CD8-positive, alpha-beta memory T cell (primary cell): ENCODE measurements around the gene NEU1. TPM values are rescaled to one million over a fixed set of nuclear protein-coding genes. Genes with fewer than 3 reads are reported as not detected.
A peak's percentile ranks its signal among the peaks of the same experiment; 100 is the strongest.
"Not testable (repeated sequence)": the region's sequence is repeated elsewhere in the genome, so short reads cannot be mapped to it uniquely, and the experiment has no call there.

Source experiments
- CTCF ChIA-PET: fragments of 350-600 bp; sonication (Branson Sonifier 250); formaldehyde crosslinking; loops from one replicate; lab custom pipeline; 2021; ENCODE audit warnings: antibody characterized with exemption; lab: Charles Lee
- POLR2A ChIA-PET: fragments of 350-600 bp; sonication (Branson Sonifier 250); formaldehyde crosslinking; loops from one replicate; lab custom pipeline; 2021; ENCODE audit warnings: antibody characterized with exemption; lab: Charles Lee
- DNase-seq, 5 donors: peaks; one replicate each; pipeline versions ENCODE4 v3.0.0 to v3.0.0-alpha.2; 2020 to 2022; ENCODE audit warnings: mixed read lengths in 1 of 5
- H3K27ac ChIP-seq: one replicate; pipeline ENCODE4 v1.7.0; 2013; ENCODE audit warnings: low read depth, mild to moderate bottlenecking, low read length, moderate library complexity
- H3K27me3 ChIP-seq: 2 replicates; pipeline ENCODE4 v1.7.0; 2013; ENCODE audit warnings: low read length, mild to moderate bottlenecking; ENCODE audit not compliant: insufficient read depth, poor library complexity, severe bottlenecking
- H3K36me3 ChIP-seq: 2 replicates; pipeline ENCODE4 v1.7.0; 2013; ENCODE audit warnings: mild to moderate bottlenecking, low read length, moderate library complexity; ENCODE audit not compliant: insufficient read depth
- H3K4me1 ChIP-seq: 2 replicates; pipeline ENCODE4 v1.7.0; 2013; ENCODE audit warnings: mild to moderate bottlenecking, low read length, moderate library complexity; ENCODE audit not compliant: insufficient read depth
- H3K4me3 ChIP-seq: 2 replicates; pipeline ENCODE4 v1.7.0; 2013; ENCODE audit warnings: mild to moderate bottlenecking, low read length
- H3K9me3 ChIP-seq: 2 replicates; pipeline ENCODE4 v1.7.0; 2013; ENCODE audit warnings: mild to moderate bottlenecking, low read length
- H3K27ac Mint-ChIP-seq, 8 donors: one replicate each; pipeline ENCODE4 v1.8.0; 2020 to 2021; ENCODE audit warnings: mixed read lengths in 8 of 8, mild to moderate bottlenecking in 6 of 8, inconsistent platforms in 3 of 8, moderate library complexity in 3 of 8
- H3K27me3 Mint-ChIP-seq, 2 donors: one replicate each; pipeline ENCODE4 v1.8.0; 2020 to 2021; ENCODE audit warnings: mixed read lengths in 2 of 2, mild to moderate bottlenecking in 1 of 2, moderate library complexity in 1 of 2
- H3K36me3 Mint-ChIP-seq, 3 donors: one replicate each; pipeline ENCODE4 v1.8.0; 2020 to 2021; ENCODE audit warnings: mixed read lengths in 3 of 3, inconsistent platforms in 1 of 3, mild to moderate bottlenecking in 1 of 3
- H3K4me1 Mint-ChIP-seq, 3 donors: one replicate each; pipeline ENCODE4 v1.8.0; 2020 to 2021; ENCODE audit warnings: mixed read lengths in 3 of 3, inconsistent platforms in 1 of 3, mild to moderate bottlenecking in 1 of 3
- H3K4me3 Mint-ChIP-seq, 7 donors: one replicate each; pipeline ENCODE4 v1.8.0; 2020 to 2021; ENCODE audit warnings: mixed read lengths in 7 of 7, mild to moderate bottlenecking in 6 of 7, moderate library complexity in 4 of 7, inconsistent platforms in 2 of 7
- H3K9me3 Mint-ChIP-seq, 5 donors: one replicate each; pipeline ENCODE4 v1.8.0; 2020 to 2022; ENCODE audit warnings: mixed read lengths in 5 of 5, mild to moderate bottlenecking in 3 of 5, moderate library complexity in 2 of 5, inconsistent platforms in 1 of 5
- polyA plus RNA-seq: library from polyadenylated mRNA; unstranded; fragments of 300-500 nt; fragmentation: Illumina TruSeq; gene quantifications from one replicate; pipeline ENCODE4 v1.2.3, GENCODE V29; 2021
- total RNA-seq, 2 experiments: library from RNA; stranded (reverse); gene quantifications; one replicate each; pipeline ENCODE4 v1.2.3, GENCODE V29; 2021

Gene NEU1
- total RNA-seq (10 to 100 TPM; 19.0 to 19.4 TPM), polyA plus RNA-seq (25.0 TPM)

DNA sequence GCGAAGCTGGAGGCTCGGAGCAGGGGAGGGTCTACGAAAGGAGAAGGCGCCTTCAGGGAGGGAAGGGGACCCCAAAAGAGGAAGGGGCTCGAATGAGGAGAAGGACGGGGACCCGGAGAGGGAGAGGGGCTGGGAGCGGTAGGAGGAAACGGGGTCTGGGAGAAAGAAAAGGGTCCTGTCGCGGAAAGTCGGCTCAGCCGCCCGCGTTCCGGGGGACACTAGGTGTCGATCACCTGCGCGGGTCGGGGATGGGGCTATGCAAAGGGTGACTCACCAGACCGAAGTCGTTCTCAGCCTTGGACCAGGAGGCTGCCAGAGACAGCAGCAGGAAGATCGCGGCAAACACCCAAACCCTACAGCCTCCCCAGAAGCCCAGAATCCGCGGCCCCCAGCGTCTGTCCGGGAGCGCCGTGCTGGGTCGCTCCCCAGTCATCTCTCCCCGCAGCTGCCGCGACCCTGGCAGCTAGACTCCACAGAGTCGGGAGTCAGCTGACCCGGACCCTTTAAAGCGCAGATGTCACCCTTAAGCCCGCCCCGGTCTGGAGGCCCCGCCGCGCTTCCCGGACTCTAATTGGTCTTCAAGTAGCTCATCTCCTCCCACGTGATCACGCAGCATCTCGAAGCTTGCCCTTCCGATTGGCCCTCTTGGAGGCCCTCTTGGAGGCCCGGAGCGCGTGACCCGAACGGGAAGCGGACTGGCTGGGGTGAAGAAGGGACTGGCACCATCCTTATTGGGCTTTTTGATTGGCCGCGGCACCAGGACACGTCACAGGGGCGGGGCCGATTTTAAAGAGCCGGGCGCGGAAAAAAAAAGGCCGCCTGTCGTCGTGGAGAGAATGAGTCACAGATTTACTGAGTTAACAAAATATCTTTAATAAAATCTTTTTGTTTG lies at the start of gene NEU1:
Gene NEU1 (minus strand): TSS at position 478 of the 892 bp plus-strand sequence. CDS start 45 bp downstream, at position 433.
- ChIA-PET POLR2A (interaction anchor here (0.6 to 2.2 kb wide), 21 partner anchors 19 to 1109 kb away, joined by 3 to 13 read pairs (median 4); partner anchors contain the start of genes ABHD16A, BAG6, C6orf47 and DDAH2), CTCF (interaction anchor here (1.0 to 2.2 kb wide), 17 partner anchors 12 to 316 kb away, joined by 3 to 10 read pairs (median 4); partner anchors contain the start of genes ATP6V1G2, BAG6, C6orf47 and EHMT2)
- Mint-ChIP-seq H3K27me3 (peaks cover 0 to 4% of the 10 kb centered on the region in 2 donors), H3K4me3 (peak within 1 kb of the TSS; percentile 80 to 97 (median 93)), H3K4me1 (peaks cover 25 to 26% (median 26%) of the 10 kb centered on the region in 3 donors), H3K9me3 (no peaks in the 10 kb centered on the region), H3K27ac (peak within 1 kb of the TSS; percentile 82 to 97 (median 94)), H3K36me3 (peaks cover 0 to 44% (median 2%) of the 10 kb centered on the region in 3 donors)
- peaks cover 21% of the 10 kb centered on the region for H3K4me1 ChIP-seq
- no peaks in the 10 kb centered on the region for H3K9me3 ChIP-seq
- no peaks in the 10 kb centered on the region for H3K27me3 ChIP-seq
- peak; percentile 99 to 100 (median 99) for DNase-seq
- H3K36me3 ChIP-seq = peaks cover 20% of the 10 kb centered on the region
- H3K27ac ChIP-seq = peak within 1 kb of the TSS; percentile 95
- H3K4me3 ChIP-seq = peak within 1 kb of the TSS; percentile 87

GRCh38 chr6:31911826-31912585 lies 49.4 kb upstream of the NEU1 start:
- ChIA-PET POLR2A (interaction anchor here (0.7 kb wide), 1 partner anchor 491 kb away, joined by 4 read pairs; no protein-coding TSS in a partner anchor), CTCF (no interaction called here)
- no peak overlapping the region for H3K27ac ChIP-seq
- no peak overlapping the region for H3K27ac Mint-ChIP-seq
- H3K27me3 ChIP-seq = no peaks in the 10 kb centered on the region
- H3K9me3 Mint-ChIP-seq = no peaks in the 10 kb centered on the region
- no peak overlapping the region for H3K4me3 Mint-ChIP-seq
- no peaks in the 10 kb centered on the region for H3K9me3 ChIP-seq
- peaks cover 7 to 31% of the 10 kb centered on the region in 2 donors for H3K27me3 Mint-ChIP-seq
- H3K4me3 ChIP-seq = no peak overlapping the region
- H3K36me3 Mint-ChIP-seq = no peaks in the 10 kb centered on the region
- no peak for DNase-seq
- no peaks in the 10 kb centered on the region for H3K4me1 ChIP-seq
- no peaks in the 10 kb centered on the region for H3K36me3 ChIP-seq
- H3K4me1 Mint-ChIP-seq = no peaks in the 10 kb centered on the region

- H3K27ac ChIP-seq, H3K27me3 ChIP-seq, DNase-seq, H3K4me3 Mint-ChIP-seq, H3K36me3 ChIP-seq, H3K4me1 Mint-ChIP-seq, H3K4me3 ChIP-seq, H3K9me3 Mint-ChIP-seq, H3K4me1 ChIP-seq, H3K27ac Mint-ChIP-seq, H3K9me3 ChIP-seq, H3K36me3 Mint-ChIP-seq: not testable (repeated sequence)
- ChIA-PET CTCF (interaction anchor here (0.7 kb wide), 1 partner anchor 21 kb away, joined by 3 read pairs; no protein-coding TSS in a partner anchor), POLR2A (interaction anchor here (0.6 to 0.7 kb wide), 2 partner anchors 56 to 446 kb away, joined by 3 to 4 read pairs; no protein-coding TSS in a partner anchor)
- H3K27me3 Mint-ChIP-seq = peaks cover 7 to 22% of the 10 kb centered on the region in 2 donors
Measured at GRCh38 chr6:31909298-31909697, 46.7 kb upstream of the NEU1 start.

DNA sequence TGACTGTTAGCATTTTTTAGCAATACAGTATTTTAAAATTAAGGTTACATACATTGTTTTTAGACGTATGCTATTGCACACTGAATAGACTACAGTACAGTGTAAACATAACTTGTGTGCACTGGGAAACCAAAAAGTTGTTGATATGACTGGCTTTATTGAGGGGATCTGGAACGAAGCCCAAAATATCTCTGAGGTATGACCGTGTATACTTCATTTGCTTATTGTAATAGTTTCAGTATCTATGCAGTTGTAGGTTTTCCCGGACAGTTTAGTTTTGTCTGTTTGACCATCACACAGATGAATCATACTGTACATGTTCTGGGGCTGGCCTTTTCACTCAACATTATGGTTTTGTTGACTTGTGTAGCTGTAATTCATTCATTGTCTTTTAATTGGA lies 46.2 kb upstream of the NEU1 start:
- Mint-ChIP-seq H3K27me3 (peaks cover 6 to 22% of the 10 kb centered on the region in 2 donors), H3K36me3 (no peaks in the 10 kb centered on the region), H3K27ac (peak overlapping the region in 1 of 8 donors; percentile 33), H3K4me3 (no peak overlapping the region), H3K9me3 (no peaks in the 10 kb centered on the region), H3K4me1 (peaks cover 0 to under 1% (median 0%) of the 10 kb centered on the region in 3 donors)
- no peaks in the 10 kb centered on the region for H3K36me3 ChIP-seq
- H3K4me1 ChIP-seq = no peaks in the 10 kb centered on the region
- H3K4me3 ChIP-seq = no peak overlapping the region
- POLR2A ChIA-PET = no interaction called here
- CTCF ChIA-PET = interaction anchor here (0.7 to 1.5 kb wide), 2 partner anchors 20 to 43 kb away, joined by 3 to 4 read pairs; no protein-coding TSS in a partner anchor
- H3K27ac ChIP-seq = no peak overlapping the region
- H3K9me3 ChIP-seq = no peaks in the 10 kb centered on the region
- DNase-seq = no peak
- no peaks in the 10 kb centered on the region for H3K27me3 ChIP-seq

DNA sequence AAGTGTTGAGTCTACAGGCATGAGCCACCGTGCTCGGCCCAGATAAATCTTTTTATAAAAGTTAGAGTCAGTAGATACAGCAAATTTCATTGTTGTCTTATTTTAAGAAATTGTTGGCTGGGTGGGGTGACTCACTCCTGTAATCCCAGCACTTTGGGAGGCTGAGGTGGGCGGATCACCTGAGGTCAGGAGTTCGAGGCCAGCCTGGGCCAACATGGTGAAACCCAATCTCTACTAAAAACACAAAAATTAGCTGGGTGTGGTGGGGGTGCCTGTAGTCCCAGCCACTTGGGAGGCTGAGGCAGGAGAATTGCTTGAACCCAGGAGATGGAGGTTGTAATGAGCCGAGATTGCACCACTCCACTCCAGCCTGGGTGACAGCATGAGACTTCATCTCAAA lies 45.6 kb upstream of the NEU1 start:
- POLR2A ChIA-PET = not testable (repeated sequence)

GRCh38 chr6:31907158-31907813 lies 44.7 kb upstream of the NEU1 start:
- H3K4me3 Mint-ChIP-seq = no peak overlapping the region
- H3K4me1 ChIP-seq = peaks cover 7% of the 10 kb centered on the region
- H3K9me3 Mint-ChIP-seq = no peaks in the 10 kb centered on the region
- H3K36me3 ChIP-seq = no peaks in the 10 kb centered on the region
- H3K27ac ChIP-seq = no peak overlapping the region
- POLR2A ChIA-PET = interaction anchor here (0.6 to 0.7 kb wide), 3 partner anchors 12 to 634 kb away, joined by 3 read pairs; no protein-coding TSS in a partner anchor
- no peaks in the 10 kb centered on the region for H3K36me3 Mint-ChIP-seq
- H3K27me3 Mint-ChIP-seq = peaks cover 4 to 20% of the 10 kb centered on the region in 2 donors
- H3K27me3 ChIP-seq = no peaks in the 10 kb centered on the region
- H3K27ac Mint-ChIP-seq = no peak overlapping the region
- DNase-seq = no peak
- H3K9me3 ChIP-seq = no peaks in the 10 kb centered on the region
- CTCF ChIA-PET = interaction anchor here (0.7 to 1.5 kb wide), 3 partner anchors 11 to 698 kb away, joined by 3 to 4 read pairs (median 3); no protein-coding TSS in a partner anchor
- H3K4me1 Mint-ChIP-seq = peaks cover 9 to 10% (median 10%) of the 10 kb centered on the region in 3 donors
- H3K4me3 ChIP-seq = no peak overlapping the region

More for the DNA sequence above, 45.6 kb upstream of the NEU1 start:
- H3K9me3 Mint-ChIP-seq, H3K4me3 ChIP-seq, H3K9me3 ChIP-seq, H3K4me1 Mint-ChIP-seq, H3K27me3 ChIP-seq, DNase-seq, H3K27ac ChIP-seq, H3K4me3 Mint-ChIP-seq, H3K4me1 ChIP-seq, H3K36me3 Mint-ChIP-seq, H3K36me3 ChIP-seq: not testable (repeated sequence)
- CTCF ChIA-PET = interaction anchor here (0.8 to 1.5 kb wide), 3 partner anchors 10 to 46 kb away, joined by 3 to 4 read pairs (median 3); no protein-coding TSS in a partner anchor
- Mint-ChIP-seq H3K27ac (peak overlapping the region in 1 of 8 donors; percentile 33), H3K27me3 (peaks cover 4 to 22% of the 10 kb centered on the region in 2 donors)

GRCh38 chr6:31906727-31907126 lies 44.1 kb upstream of the NEU1 start:
- Mint-ChIP-seq H3K4me1 (peaks cover 9 to 10% (median 10%) of the 10 kb centered on the region in 3 donors), H3K27me3 (peaks cover 0 to 16% of the 10 kb centered on the region in 2 donors), H3K27ac (peak overlapping the region in 1 of 8 donors; percentile 67)
- not testable (repeated sequence) for H3K9me3 Mint-ChIP-seq, H3K27ac ChIP-seq, H3K4me3 ChIP-seq, H3K4me3 Mint-ChIP-seq, H3K4me1 ChIP-seq, H3K9me3 ChIP-seq, H3K36me3 Mint-ChIP-seq, H3K36me3 ChIP-seq, DNase-seq, H3K27me3 ChIP-seq
- POLR2A ChIA-PET = interaction anchor here (0.7 kb wide), 1 partner anchor 12 kb away, joined by 3 read pairs; no protein-coding TSS in a partner anchor
- CTCF ChIA-PET = interaction anchor here (1.4 kb wide), 1 partner anchor 11 kb away, joined by 3 read pairs; no protein-coding TSS in a partner anchor
